ENCODE results near the gene MAGIX.

The MAGIX gene

GRCh38 chrX:49202022-49202421 is 39.5 kb downstream of the MAGIX start:
- no peak for TF ChIP-seq SNAI2 (CRISPR knock-in tag; IDR thresholded peaks at IDR 0.05)
- no peak for ATAC-seq

GRCh38 chrX:49203536-49203935 is 41.0 kb downstream of the MAGIX start:
- TF ChIP-seq, protein P1, sequence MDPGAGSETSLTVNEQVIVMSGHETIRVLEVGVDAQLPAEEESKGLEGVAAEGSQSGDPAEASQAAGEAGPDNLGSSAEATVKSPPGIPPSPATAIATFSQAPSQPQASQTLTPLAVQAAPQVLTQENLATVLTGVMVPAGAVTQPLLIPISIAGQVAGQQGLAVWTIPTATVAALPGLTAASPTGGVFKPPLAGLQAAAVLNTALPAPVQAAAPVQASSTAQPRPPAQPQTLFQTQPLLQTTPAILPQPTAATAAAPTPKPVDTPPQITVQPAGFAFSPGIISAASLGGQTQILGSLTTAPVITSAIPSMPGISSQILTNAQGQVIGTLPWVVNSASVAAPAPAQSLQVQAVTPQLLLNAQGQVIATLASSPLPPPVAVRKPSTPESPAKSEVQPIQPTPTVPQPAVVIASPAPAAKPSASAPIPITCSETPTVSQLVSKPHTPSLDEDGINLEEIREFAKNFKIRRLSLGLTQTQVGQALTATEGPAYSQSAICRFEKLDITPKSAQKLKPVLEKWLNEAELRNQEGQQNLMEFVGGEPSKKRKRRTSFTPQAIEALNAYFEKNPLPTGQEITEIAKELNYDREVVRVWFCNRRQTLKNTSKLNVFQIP (CRISPR knock-in tag; IDR thresholded peaks at IDR 0.05; ENCODE audit: borderline replicate concordance, low read depth), result no peak
- no peak for TF ChIP-seq ZFP30 (CRISPR knock-in tag; IDR thresholded peaks at IDR 0.05)

GRCh38 chrX:49204017-49204416 is 41.5 kb downstream of the MAGIX start:
- TF ChIP-seq ESRRG (CRISPR knock-in tag; IDR thresholded peaks at IDR 0.05) (no peak), SNAI2 (CRISPR knock-in tag; IDR thresholded peaks at IDR 0.05) (no peak), PPARA (CRISPR knock-in tag; IDR thresholded peaks at IDR 0.05; ENCODE audit: borderline replicate concordance) (no peak), ZNF70 (CRISPR knock-in tag; IDR thresholded peaks at IDR 0.05) (no peak), GLIS3 (CRISPR knock-in tag; IDR thresholded peaks at IDR 0.05) (no peak), ARNTL (CRISPR knock-in tag; IDR thresholded peaks at IDR 0.05; ENCODE audit: borderline replicate concordance, low read depth) (no peak), TOX (CRISPR knock-in tag; IDR thresholded peaks at IDR 0.05; ENCODE audit: borderline replicate concordance) (no peak), PATZ1 (CRISPR knock-in tag; IDR thresholded peaks at IDR 0.05; ENCODE audit: borderline replicate concordance) (no peak), ZFP30 (CRISPR knock-in tag; IDR thresholded peaks at IDR 0.05) (no peak), ZFP3 (CRISPR knock-in tag; IDR thresholded peaks at IDR 0.05) (no peak), CSDC2 (CRISPR knock-in tag; IDR thresholded peaks at IDR 0.05) (no peak), BACH2 (CRISPR knock-in tag; IDR thresholded peaks at IDR 0.05; ENCODE audit: borderline replicate concordance) (no peak), ZC3H10 (CRISPR knock-in tag; IDR thresholded peaks at IDR 0.05) (no peak), TCF4 (CRISPR knock-in tag; IDR thresholded peaks at IDR 0.05; ENCODE audit: borderline replicate concordance) (no peak), TSHZ2 (CRISPR knock-in tag; IDR thresholded peaks at IDR 0.05) (no peak), ZNF8 (CRISPR knock-in tag; IDR thresholded peaks at IDR 0.05) (no peak), RARB (CRISPR knock-in tag; IDR thresholded peaks at IDR 0.05) (no peak)
- TF ChIP-seq, protein P2, sequence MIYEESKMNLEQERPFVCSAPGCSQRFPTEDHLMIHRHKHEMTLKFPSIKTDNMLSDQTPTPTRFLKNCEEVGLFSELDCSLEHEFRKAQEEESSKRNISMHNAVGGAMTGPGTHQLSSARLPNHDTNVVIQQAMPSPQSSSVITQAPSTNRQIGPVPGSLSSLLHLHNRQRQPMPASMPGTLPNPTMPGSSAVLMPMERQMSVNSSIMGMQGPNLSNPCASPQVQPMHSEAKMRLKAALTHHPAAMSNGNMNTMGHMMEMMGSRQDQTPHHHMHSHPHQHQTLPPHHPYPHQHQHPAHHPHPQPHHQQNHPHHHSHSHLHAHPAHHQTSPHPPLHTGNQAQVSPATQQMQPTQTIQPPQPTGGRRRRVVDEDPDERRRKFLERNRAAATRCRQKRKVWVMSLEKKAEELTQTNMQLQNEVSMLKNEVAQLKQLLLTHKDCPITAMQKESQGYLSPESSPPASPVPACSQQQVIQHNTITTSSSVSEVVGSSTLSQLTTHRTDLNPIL (CRISPR knock-in tag; IDR thresholded peaks at IDR 0.05; ENCODE audit: low read depth), result no peak
- TF ChIP-seq, protein P1 (CRISPR knock-in tag; IDR thresholded peaks at IDR 0.05; ENCODE audit: borderline replicate concordance, low read depth), result no peak
- ATAC-seq, result no peak

More at GRCh38 chrX:49203536-49203935, 41.0 kb downstream of the MAGIX start:
- no peak for ATAC-seq

DNA sequence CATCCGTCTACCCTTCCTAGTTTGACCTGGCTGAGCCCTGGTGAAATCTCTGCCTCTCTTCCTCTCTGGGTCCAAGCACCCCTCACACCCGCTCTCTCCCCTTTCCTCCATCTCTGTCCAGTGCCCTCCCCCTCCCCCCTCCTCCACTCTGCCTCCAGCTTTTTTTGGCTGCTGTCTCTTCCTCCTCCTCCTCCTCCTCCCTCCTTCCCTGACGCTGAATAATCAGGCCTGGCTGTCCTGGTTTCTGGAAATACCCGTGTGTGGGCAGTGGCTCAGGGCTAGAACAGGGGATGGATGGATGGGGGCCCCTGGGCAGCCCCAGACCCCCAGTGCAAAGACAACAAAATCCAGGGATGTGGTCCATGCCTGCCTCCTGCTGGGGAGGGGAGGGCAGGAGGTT is 42.2 kb downstream of the MAGIX start:
- ATAC-seq, result no peak
- no peak for TF ChIP-seq ISL1 (CRISPR knock-in tag; IDR thresholded peaks at IDR 0.05)
- TF ChIP-seq, protein P3, sequence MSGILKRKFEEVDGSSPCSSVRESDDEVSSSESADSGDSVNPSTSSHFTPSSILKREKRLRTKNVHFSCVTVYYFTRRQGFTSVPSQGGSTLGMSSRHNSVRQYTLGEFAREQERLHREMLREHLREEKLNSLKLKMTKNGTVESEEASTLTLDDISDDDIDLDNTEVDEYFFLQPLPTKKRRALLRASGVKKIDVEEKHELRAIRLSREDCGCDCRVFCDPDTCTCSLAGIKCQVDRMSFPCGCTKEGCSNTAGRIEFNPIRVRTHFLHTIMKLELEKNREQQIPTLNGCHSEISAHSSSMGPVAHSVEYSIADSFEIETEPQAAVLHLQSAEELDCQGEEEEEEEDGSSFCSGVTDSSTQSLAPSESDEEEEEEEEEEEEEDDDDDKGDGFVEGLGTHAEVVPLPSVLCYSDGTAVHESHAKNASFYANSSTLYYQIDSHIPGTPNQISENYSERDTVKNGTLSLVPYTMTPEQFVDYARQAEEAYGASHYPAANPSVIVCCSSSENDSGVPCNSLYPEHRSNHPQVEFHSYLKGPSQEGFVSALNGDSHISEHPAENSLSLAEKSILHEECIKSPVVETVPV (CRISPR knock-in tag; IDR thresholded peaks at IDR 0.05), result no peak
- no peak for TF ChIP-seq PATZ1 (CRISPR knock-in tag; IDR thresholded peaks at IDR 0.05; ENCODE audit: borderline replicate concordance)
- TF ChIP-seq, protein P1 (CRISPR knock-in tag; IDR thresholded peaks at IDR 0.05; ENCODE audit: borderline replicate concordance, low read depth), result no peak
- no peak for TF ChIP-seq ZNF8 (CRISPR knock-in tag; IDR thresholded peaks at IDR 0.05)
- no peak for TF ChIP-seq ZFP30 (CRISPR knock-in tag; IDR thresholded peaks at IDR 0.05)
- no peak for TF ChIP-seq ARNTL (CRISPR knock-in tag; IDR thresholded peaks at IDR 0.05; ENCODE audit: borderline replicate concordance, low read depth)
- TF ChIP-seq BACH2 (CRISPR knock-in tag; IDR thresholded peaks at IDR 0.05; ENCODE audit: borderline replicate concordance), result no peak
